ENCODE measurements around the gene EML4. TPM values are rescaled to one million over a fixed set of nuclear protein-coding genes. Genes with fewer than 3 reads are reported as not detected.

The EML4 gene
- total RNA-seq, 2 experiments from 2014 or later, result 37.1 to 43.2 TPM

- Histone ChIP-seq H3K79me2 (ENCODE audit: insufficient read depth, low read depth, low read length) (no peaks in the 10 kb centered on the region), H4K20me1 (ENCODE audit: insufficient read depth, low read length) (no peaks in the 10 kb centered on the region), H3K4me1 (ENCODE audit: insufficient read depth, low read length, poor library complexity, severe bottlenecking) (no peaks in the 10 kb centered on the region), H3K27ac (ENCODE audit: low read depth, low read length, poor library complexity, severe bottlenecking) (no peak overlapping the region), H3K36me3 (ENCODE audit: insufficient read depth, low read length) (peaks cover 37% of the 10 kb centered on the region), H2AFZ (ENCODE audit: low read length) (no peak overlapping the region), H3K4me2 (ENCODE audit: low read length) (no peak overlapping the region), H3K9me2 (ENCODE audit: insufficient read depth, low read length) (no peaks in the 10 kb centered on the region), H3K4me3 (ENCODE audit: low read depth, low read length, poor library complexity, severe bottlenecking) (no peak overlapping the region), H3K9me3 (ENCODE audit: low read length) (no peaks in the 10 kb centered on the region)
- CTCF ChIA-PET (ENCODE audit: unreplicated experiment), result no interaction called here
- TF ChIP-seq EZH2phosphoT487 (IDR thresholded peaks at IDR 0.05; ENCODE audit: borderline replicate concordance, low read depth, low read length), result no peak
- TF ChIP-seq CTCF (conservative IDR thresholded peaks at IDR 0.05; ENCODE audit: low read length), result no peak
- DNase-seq (ENCODE audit: low spot score), result no peak
- BruUV-seq (replicated peaks), result no TSS peak
- intact Hi-C loops (cut with micrococcal nuclease; ENCODE audit: unreplicated experiment), result no loop called here
- POLR2A ChIA-PET, result no interaction called here
Measured at GRCh38 chr2:42317486-42317885, 148.3 kb downstream of the EML4 start.

DNA sequence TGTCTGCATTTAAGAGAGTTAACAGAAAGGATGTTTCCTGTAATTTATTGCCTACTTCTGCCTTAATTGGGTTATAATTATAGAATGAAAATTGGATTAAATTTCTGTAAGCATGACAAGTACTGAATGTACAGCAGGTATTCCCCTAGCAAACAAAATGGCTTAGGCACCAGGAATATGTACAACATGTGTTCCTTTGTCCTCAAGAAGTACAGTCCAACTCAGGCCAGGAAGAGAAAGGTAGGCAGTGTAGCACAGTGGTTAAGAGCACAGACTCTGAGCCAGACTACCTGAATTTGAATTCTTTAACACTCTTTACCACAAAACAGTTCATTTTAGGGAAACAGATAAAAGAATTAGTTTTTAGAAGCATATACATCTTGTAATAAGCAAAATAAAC is 148.8 kb downstream of the EML4 start:
- POLR2A ChIA-PET, result no interaction called here
- no peak overlapping the region for H3K4me3 ChIP-seq (ENCODE audit: low read depth, low read length, poor library complexity, severe bottlenecking)
- no peaks in the 10 kb centered on the region for H3K9me3 ChIP-seq (ENCODE audit: low read length)
- H3K27ac ChIP-seq (ENCODE audit: low read depth, low read length, poor library complexity, severe bottlenecking), result no peak overlapping the region
- peaks cover 37% of the 10 kb centered on the region for H3K36me3 ChIP-seq (ENCODE audit: insufficient read depth, low read length)
- no peak overlapping the region for H3K4me2 ChIP-seq (ENCODE audit: low read length)
- TF ChIP-seq EZH2phosphoT487 (IDR thresholded peaks at IDR 0.05; ENCODE audit: borderline replicate concordance, low read depth, low read length) (no peak), CTCF (conservative IDR thresholded peaks at IDR 0.05; ENCODE audit: low read length) (no peak)
- no peaks in the 10 kb centered on the region for H4K20me1 ChIP-seq (ENCODE audit: insufficient read depth, low read length)
- no peaks in the 10 kb centered on the region for H3K79me2 ChIP-seq (ENCODE audit: insufficient read depth, low read depth, low read length)
- H3K4me1 ChIP-seq (ENCODE audit: insufficient read depth, low read length, poor library complexity, severe bottlenecking), result no peaks in the 10 kb centered on the region
- no peak overlapping the region for H2AFZ ChIP-seq (ENCODE audit: low read length)
- no peaks in the 10 kb centered on the region for H3K9me2 ChIP-seq (ENCODE audit: insufficient read depth, low read length)
- no peak for DNase-seq (ENCODE audit: low spot score)
- CTCF ChIA-PET (ENCODE audit: unreplicated experiment), result no interaction called here
- intact Hi-C loops (cut with micrococcal nuclease; ENCODE audit: unreplicated experiment), result no loop called here
- BruUV-seq (replicated peaks), result no TSS peak

DNA sequence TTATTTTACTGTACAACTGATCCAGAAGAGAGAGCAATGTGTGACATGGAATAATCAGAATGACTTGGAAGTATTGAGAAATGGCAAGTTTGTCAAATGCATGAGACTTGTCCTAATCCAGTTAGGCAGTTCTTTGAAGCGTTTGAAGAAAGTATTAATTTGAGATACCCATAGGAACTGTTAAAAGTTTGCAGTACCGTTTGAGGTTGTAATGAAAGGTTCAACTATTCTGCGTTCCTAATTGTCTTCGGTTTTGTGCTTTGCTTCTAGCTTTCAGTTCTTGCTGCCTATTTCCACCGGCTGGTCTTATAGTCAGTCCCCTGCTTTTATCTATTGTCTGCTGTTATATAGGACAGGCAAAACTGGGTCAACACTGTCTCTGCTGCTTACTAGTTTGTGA is 150.1 kb downstream of the EML4 start:
- Histone ChIP-seq H3K27ac (ENCODE audit: low read depth, low read length, poor library complexity, severe bottlenecking) (no peak overlapping the region), H3K4me3 (ENCODE audit: low read depth, low read length, poor library complexity, severe bottlenecking) (no peak overlapping the region), H3K4me1 (ENCODE audit: insufficient read depth, low read length, poor library complexity, severe bottlenecking) (no peaks in the 10 kb centered on the region), H4K20me1 (ENCODE audit: insufficient read depth, low read length) (no peaks in the 10 kb centered on the region), H3K9me3 (ENCODE audit: low read length) (no peaks in the 10 kb centered on the region), H3K36me3 (ENCODE audit: insufficient read depth, low read length) (peaks cover 37% of the 10 kb centered on the region), H3K4me2 (ENCODE audit: low read length) (no peak overlapping the region), H2AFZ (ENCODE audit: low read length) (no peak overlapping the region), H3K79me2 (ENCODE audit: insufficient read depth, low read depth, low read length) (no peaks in the 10 kb centered on the region), H3K9me2 (ENCODE audit: insufficient read depth, low read length) (no peaks in the 10 kb centered on the region)
- ChIA-PET POLR2A (no interaction called here), CTCF (ENCODE audit: unreplicated experiment) (no interaction called here)
- DNase-seq (ENCODE audit: low spot score), result no peak
- BruUV-seq (replicated peaks), result no TSS peak
- TF ChIP-seq EZH2phosphoT487 (IDR thresholded peaks at IDR 0.05; ENCODE audit: borderline replicate concordance, low read depth, low read length) (no peak), CTCF (conservative IDR thresholded peaks at IDR 0.05; ENCODE audit: low read length) (no peak)
- intact Hi-C loops (cut with micrococcal nuclease; ENCODE audit: unreplicated experiment), result no loop called here
